RWPE2 (cell line): ENCODE data around the gene CDRT4.

Source experiments
- ATAC-seq: fragments of 200-7000 bp; cut with Tn5 transposase; 3 replicates; pipeline ENCODE4 v1.9.1; 2021; ENCODE audit warnings: low read depth
- DNase-seq: peaks from one replicate; pipeline ENCODE4 v3.0.0-alpha.2; 2020; ENCODE audit warnings: low spot score
- H3K27ac ChIP-seq: fragments of 450-650 bp; 2 replicates; pipeline ENCODE4 v1.5.1; 2017; ENCODE audit warnings: mild to moderate bottlenecking; ENCODE audit not compliant: poor library complexity, severe bottlenecking
- H3K27me3 ChIP-seq: fragments of 250-450 bp; sonication (Bioruptor Pico); 2 replicates; pipeline ENCODE4 v1.5.1; 2021; ENCODE audit warnings: mild to moderate bottlenecking, moderate library complexity; ENCODE audit not compliant: insufficient read depth, poor library complexity, severe bottlenecking
- H3K36me3 ChIP-seq: fragments of 250-450 bp; sonication (Bioruptor Pico); 2 replicates; pipeline ENCODE4 v1.5.1; 2020; ENCODE audit warnings: low read depth, mild to moderate bottlenecking, moderate library complexity
- H3K4me1 ChIP-seq: fragments of 250-450 bp; sonication (Bioruptor Pico); 2 replicates; pipeline ENCODE4 v1.5.1; 2021; ENCODE audit warnings: mild to moderate bottlenecking, moderate library complexity; ENCODE audit not compliant: insufficient read depth, poor library complexity, severe bottlenecking
- H3K4me3 ChIP-seq: fragments of 250-450 bp; sonication (Bioruptor Pico); 2 replicates; pipeline ENCODE4 v1.5.1; 2021; ENCODE audit warnings: mild to moderate bottlenecking, moderate library complexity; ENCODE audit not compliant: severe bottlenecking
- H3K9me3 ChIP-seq: fragments of 250-450 bp; sonication (Bioruptor Pico); 2 replicates; pipeline ENCODE4 v1.5.1; 2021; ENCODE audit warnings: mild to moderate bottlenecking, moderate library complexity; ENCODE audit not compliant: severe bottlenecking
- CTCF ChIP-seq: fragments of 450-650 bp; IDR thresholded peaks from one replicate; pipeline ENCODE4 v1.5.1; 2017; ENCODE audit warnings: mild to moderate bottlenecking, moderate library complexity; ENCODE audit not compliant: poor library complexity, severe bottlenecking

CDRT4 gene

GRCh38 chr17:15512071-15512709, 44.8 kb upstream of the CDRT4 start:
- DNase-seq (no peak), ATAC-seq (no peak)
- Histone ChIP-seq H3K27ac (no peak overlapping the region), H3K4me3 (no peak overlapping the region), H3K36me3 (peaks cover 31% of the 10 kb centered on the region), H3K4me1 (no peaks in the 10 kb centered on the region), H3K9me3 (no peaks in the 10 kb centered on the region), H3K27me3 (no peaks in the 10 kb centered on the region)
- TF ChIP-seq CTCF: no peak

- Histone ChIP-seq H3K27ac (no peak overlapping the region), H3K36me3 (peaks cover 20% of the 10 kb centered on the region), H3K27me3 (no peaks in the 10 kb centered on the region), H3K9me3 (no peaks in the 10 kb centered on the region), H3K4me1 (no peaks in the 10 kb centered on the region), H3K4me3 (no peak overlapping the region)
- ATAC-seq (no peak), DNase-seq (no peak)
- no peak for TF ChIP-seq CTCF
Measured at GRCh38 chr17:15511142-15511541, 43.7 kb upstream of the CDRT4 start.

DNA sequence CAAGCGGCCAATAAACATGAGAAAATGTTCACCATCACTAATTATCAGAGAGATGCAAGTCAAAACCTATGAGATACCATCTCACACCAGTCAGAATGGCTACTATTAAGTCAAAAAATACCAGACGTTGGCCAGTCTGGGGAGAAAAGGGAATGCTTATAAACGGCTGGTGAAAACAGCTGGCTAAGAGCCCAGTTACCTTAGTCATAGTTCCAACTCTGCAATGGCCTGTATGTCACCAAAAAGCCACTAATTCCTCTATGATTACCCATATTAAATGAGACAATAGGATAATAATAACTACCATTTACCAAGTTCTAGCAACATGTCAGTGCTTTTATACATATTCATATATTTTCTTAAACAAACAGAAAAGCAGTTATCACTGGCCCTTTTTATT, 42.9 kb upstream of the CDRT4 start:
- no peak overlapping the region for H3K4me3 ChIP-seq
- H3K27ac ChIP-seq: no peak overlapping the region
- DNase-seq (no peak), ATAC-seq (no peak; the same call in 2 of the 3 replicates)
- no peaks in the 10 kb centered on the region for H3K9me3 ChIP-seq
- no peaks in the 10 kb centered on the region for H3K27me3 ChIP-seq
- H3K36me3 ChIP-seq: peaks cover 16% of the 10 kb centered on the region
- no peaks in the 10 kb centered on the region for H3K4me1 ChIP-seq
- no peak for TF ChIP-seq CTCF

DNA sequence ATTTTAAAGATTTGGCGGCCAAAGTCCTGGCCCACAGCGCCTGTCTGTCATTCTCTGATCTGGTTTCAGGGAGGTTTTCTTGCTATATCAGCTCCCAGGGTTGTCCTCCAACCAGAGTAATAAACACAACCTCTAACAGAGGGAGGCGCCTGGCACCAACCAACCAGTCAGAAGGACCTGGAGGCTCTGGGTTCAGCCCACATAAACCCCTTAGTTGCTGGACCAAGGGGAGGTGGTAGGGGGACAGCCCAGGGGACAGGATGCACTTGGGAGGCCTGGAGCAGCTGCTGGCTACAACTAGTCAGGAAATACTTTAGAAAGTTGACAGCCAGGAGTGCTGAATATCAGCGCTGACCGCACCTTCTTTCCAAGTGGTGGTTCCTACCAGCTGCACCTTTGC, 41.7 kb upstream of the CDRT4 start:
- no peak overlapping the region for H3K4me3 ChIP-seq
- H3K9me3 ChIP-seq: no peaks in the 10 kb centered on the region
- H3K27ac ChIP-seq: no peak overlapping the region
- H3K4me1 ChIP-seq: no peaks in the 10 kb centered on the region
- no peak for ATAC-seq
- no peak for DNase-seq
- H3K27me3 ChIP-seq: no peaks in the 10 kb centered on the region
- peaks cover 12% of the 10 kb centered on the region for H3K36me3 ChIP-seq
- no peak for TF ChIP-seq CTCF

DNA sequence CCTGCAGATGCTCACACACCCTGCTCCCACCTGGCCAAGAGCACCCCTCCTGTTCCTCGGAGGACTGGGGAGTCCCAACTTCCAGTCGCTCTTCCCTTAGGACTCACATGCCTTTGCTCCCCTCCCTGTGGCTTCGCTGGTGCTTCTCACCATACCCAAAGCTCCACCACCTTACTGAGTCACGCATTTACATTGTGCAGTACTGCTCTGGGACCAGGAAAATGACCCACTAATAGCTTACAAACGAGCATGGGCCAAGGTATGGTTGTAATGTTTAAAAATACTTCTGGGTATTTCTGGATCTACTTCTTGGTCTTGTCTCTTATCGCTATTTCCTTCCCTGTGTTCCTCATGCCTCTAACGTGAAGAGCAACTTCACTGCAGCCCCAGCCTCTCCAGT, 41.0 kb upstream of the CDRT4 start:
- no peaks in the 10 kb centered on the region for H3K27me3 ChIP-seq
- no peak for ATAC-seq
- peaks cover 10% of the 10 kb centered on the region for H3K36me3 ChIP-seq
- no peak overlapping the region for H3K4me3 ChIP-seq
- H3K27ac ChIP-seq: no peak overlapping the region
- TF ChIP-seq CTCF: no peak
- H3K4me1 ChIP-seq: no peaks in the 10 kb centered on the region
- H3K9me3 ChIP-seq: no peaks in the 10 kb centered on the region
- DNase-seq: no peak
